Measurements from ENCODE around the gene GPR89B. TPM values are rescaled to one million over a fixed set of nuclear protein-coding genes. Genes with fewer than 3 reads are reported as not detected.

The GPR89B gene
- 5.1 and 7.0 TPM in 2 replicates for total RNA-seq

GRCh38 chr1:147928236-147929132 is at the start of gene GPR89B:
Gene GPR89B (plus strand): TSS chr1:147928420. CDS start chr1:147928537, 117 bp downstream.

GRCh38 chr1:147902253-147902845 is 25.9 kb upstream of the GPR89B start, which contains the start of gene GJA8:
Gene GJA8 (plus strand): TSS chr1:147902795. CDS start chr1:147907956, 5,161 bp downstream.

Other genes starting within 250 kb of the GPR89B start
- gene GJA5, start 167.8 kb upstream of the GPR89B start, total RNA-seq, result not detected in 2 replicates
- not detected in 2 replicates for gene GJA8, start 25.6 kb upstream of the GPR89B start, total RNA-seq
- 3.0 and 4.5 TPM in 2 replicates for gene NBPF11, start 223.9 kb downstream of the GPR89B start, total RNA-seq